Endothelial cell (in vitro differentiated cells): Measurements from ENCODE around the gene CFAP410. TPM values are rescaled to one million over a fixed set of nuclear protein-coding genes. Genes with fewer than 3 reads are reported as not detected.
"Not testable (repeated sequence)": the region's sequence is repeated elsewhere in the genome, so short reads cannot be mapped to it uniquely, and the experiment has no call there.

Experiments used
- DNase-seq: peaks from one replicate; pipeline ENCODE4 v3.0.0; 2021; ENCODE audit warnings: low spot score
- H3K27ac Mint-ChIP-seq: one replicate; pipeline ENCODE4 v1.8.0; 2021; ENCODE audit warnings: mixed read lengths, inconsistent platforms; ENCODE audit not compliant: unreplicated experiment
- H3K27me3 Mint-ChIP-seq: one replicate; pipeline ENCODE4 v1.8.0; 2021; ENCODE audit warnings: mild to moderate bottlenecking, moderate library complexity, mixed read lengths, inconsistent platforms; ENCODE audit not compliant: unreplicated experiment
- H3K36me3 Mint-ChIP-seq: one replicate; pipeline ENCODE4 v1.8.0; 2021; ENCODE audit warnings: mild to moderate bottlenecking, low read depth, mixed read lengths, inconsistent platforms; ENCODE audit not compliant: unreplicated experiment
- H3K4me1 Mint-ChIP-seq: one replicate; pipeline ENCODE4 v1.8.0; 2021; ENCODE audit warnings: mild to moderate bottlenecking, mixed read lengths, inconsistent platforms; ENCODE audit not compliant: unreplicated experiment
- H3K4me3 Mint-ChIP-seq: one replicate; pipeline ENCODE4 v1.8.0; 2021; ENCODE audit warnings: mild to moderate bottlenecking, mixed read lengths, inconsistent platforms; ENCODE audit not compliant: unreplicated experiment
- H3K9me3 Mint-ChIP-seq: one replicate; pipeline ENCODE4 v1.8.0; 2021; ENCODE audit warnings: mixed read lengths, inconsistent platforms; ENCODE audit not compliant: unreplicated experiment
- CTCF ChIP-seq: fragments of 200-600 bp; sonication (generic); IDR thresholded peaks from one replicate; pipeline ENCODE4 v1.5.0; 2021; ENCODE audit warnings: antibody characterized with exemption; ENCODE audit not compliant: unreplicated experiment
- total RNA-seq: library from RNA; stranded (reverse); fragmentation: NEBNext Ultra II Directional; extraction: Animal tissue kit (Norgen Biotek cat#: 25700); gene quantifications from one replicate; pipeline ENCODE4 v1.2.1, GENCODE V29; 2021; ENCODE audit not compliant: unreplicated experiment

The CFAP410 gene
- total RNA-seq, 1 donor from 2014 or later: 12.2 TPM

GRCh38 chr21:44304877-44305293 is 34.3 kb downstream of the CFAP410 start:
- Mint-ChIP-seq H3K27ac (no peak overlapping the region), H3K4me3 (no peak overlapping the region), H3K36me3 (no peaks in the 10 kb centered on the region), H3K9me3 (no peaks in the 10 kb centered on the region), H3K27me3 (peaks cover 12% of the 10 kb centered on the region), H3K4me1 (peaks cover 9% of the 10 kb centered on the region)
- peak; percentile 47 for TF ChIP-seq CTCF
- peak; percentile 60 for DNase-seq

- no peak overlapping the region for H3K27ac Mint-ChIP-seq
- H3K27me3 Mint-ChIP-seq: peaks cover 12% of the 10 kb centered on the region
- H3K36me3 Mint-ChIP-seq: no peaks in the 10 kb centered on the region
- no peak for TF ChIP-seq CTCF
- H3K4me3 Mint-ChIP-seq: no peak overlapping the region
- H3K9me3 Mint-ChIP-seq: no peaks in the 10 kb centered on the region
- DNase-seq: no peak
- H3K4me1 Mint-ChIP-seq: peaks cover 9% of the 10 kb centered on the region
Measured at GRCh38 chr21:44304011-44304616, 35.1 kb downstream of the CFAP410 start.

GRCh38 chr21:44303490-44303981 is 35.7 kb downstream of the CFAP410 start:
- no peak for DNase-seq
- H3K4me1 Mint-ChIP-seq: peaks cover 9% of the 10 kb centered on the region
- no peaks in the 10 kb centered on the region for H3K9me3 Mint-ChIP-seq
- no peak overlapping the region for H3K27ac Mint-ChIP-seq
- H3K27me3 Mint-ChIP-seq: peaks cover 9% of the 10 kb centered on the region
- H3K36me3 Mint-ChIP-seq: no peaks in the 10 kb centered on the region
- no peak for TF ChIP-seq CTCF
- no peak overlapping the region for H3K4me3 Mint-ChIP-seq

DNA sequence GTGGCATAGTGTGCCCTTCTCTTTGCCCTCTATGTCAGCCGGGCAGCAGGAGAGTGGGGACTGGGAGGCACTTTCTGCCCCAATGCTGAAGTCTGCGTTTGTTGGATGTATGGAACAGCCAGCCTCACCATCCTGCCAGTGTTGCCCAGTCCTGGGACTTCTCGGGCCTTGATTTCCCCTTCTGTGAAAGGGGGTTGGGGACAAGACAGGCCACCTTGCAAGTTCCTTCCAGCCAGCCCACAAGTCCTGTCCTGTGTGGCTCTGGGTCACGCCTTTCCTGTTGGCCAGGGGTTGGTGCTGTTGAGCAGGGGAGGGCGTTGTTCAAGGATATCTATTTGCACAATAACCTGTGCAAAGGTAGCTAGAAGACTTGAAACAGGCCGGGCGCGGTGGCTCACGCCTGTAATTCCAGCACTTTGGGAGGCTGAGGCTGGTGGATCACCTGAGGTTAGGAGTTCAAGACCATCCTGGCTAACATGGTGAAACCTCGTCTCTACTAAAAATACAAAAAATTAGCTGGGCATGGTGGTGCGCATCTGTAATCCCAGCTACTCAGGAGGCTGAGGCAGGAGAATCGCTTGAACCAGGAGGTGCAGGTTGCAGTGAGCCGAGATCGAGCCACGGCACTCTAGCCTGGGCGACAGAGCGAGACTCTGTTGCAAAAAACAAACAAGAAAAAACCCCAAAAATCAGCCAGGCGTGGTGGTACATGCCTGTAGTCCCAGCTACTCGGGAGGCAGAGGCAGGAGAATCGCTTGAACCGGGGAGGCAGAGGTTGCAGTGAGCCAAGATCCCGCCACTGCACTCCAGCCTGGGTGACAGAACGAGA is 36.4 kb downstream of the CFAP410 start:
- not testable (repeated sequence) for H3K4me3 Mint-ChIP-seq, H3K36me3 Mint-ChIP-seq, H3K4me1 Mint-ChIP-seq, H3K9me3 Mint-ChIP-seq, H3K27ac Mint-ChIP-seq, H3K27me3 Mint-ChIP-seq, DNase-seq

- Mint-ChIP-seq H3K27ac (no peak overlapping the region), H3K4me3 (no peak overlapping the region), H3K4me1 (peaks cover 9% of the 10 kb centered on the region), H3K36me3 (no peaks in the 10 kb centered on the region), H3K27me3 (peaks cover 5% of the 10 kb centered on the region), H3K9me3 (no peaks in the 10 kb centered on the region)
- peak; percentile 16 for TF ChIP-seq CTCF
- DNase-seq: no peak
Measured at GRCh38 chr21:44301961-44302406, 37.2 kb downstream of the CFAP410 start.
